HG03342 (cell line): ENCODE results near the gene SCML1.
A peak's percentile ranks its signal among the peaks of the same experiment; 100 is the strongest.
"Not testable (repeated sequence)": the region's sequence is repeated elsewhere in the genome, so short reads cannot be mapped to it uniquely, and the experiment has no call there.

Experiments
- ATAC-seq: cut with Tn5 transposase; IDR thresholded peaks from one replicate; pipeline ENCODE4 v1.9.1; 2021; ENCODE audit warnings: mild to moderate bottlenecking, moderate library complexity; ENCODE audit not compliant: unreplicated experiment

SCML1 gene

GRCh38 chrX:17738737-17739535 is 1.6 kb downstream of the SCML1 start:
- no peak for ATAC-seq

GRCh38 chrX:17740137-17741122 is 3.1 kb downstream of the SCML1 start:
- no peak for ATAC-seq

- ATAC-seq: no peak
Measured at GRCh38 chrX:17741123-17741511, 3.8 kb downstream of the SCML1 start.

- no peak for ATAC-seq
Measured at GRCh38 chrX:17743913-17744312, 6.6 kb downstream of the SCML1 start.

GRCh38 chrX:17744896-17745523 is 7.7 kb downstream of the SCML1 start:
- ATAC-seq: no peak

- no peak for ATAC-seq
Measured at GRCh38 chrX:17747692-17748091, 10.4 kb downstream of the SCML1 start.

GRCh38 chrX:17748684-17749083 is 11.4 kb downstream of the SCML1 start:
- ATAC-seq: no peak

GRCh38 chrX:17750436-17750835 is 13.1 kb downstream of the SCML1 start:
- no peak for ATAC-seq

- ATAC-seq: peak; percentile 76
Measured at GRCh38 chrX:17758382-17758781, 21.1 kb downstream of the SCML1 start.

GRCh38 chrX:17759990-17760389 is 22.7 kb downstream of the SCML1 start:
- no peak for ATAC-seq

GRCh38 chrX:17767734-17768133 is 30.4 kb downstream of the SCML1 start:
- ATAC-seq: no peak

- no peak for ATAC-seq
Measured at GRCh38 chrX:17768997-17769396, 31.7 kb downstream of the SCML1 start.

GRCh38 chrX:17769701-17770269 is 32.5 kb downstream of the SCML1 start:
- no peak for ATAC-seq

- no peak for ATAC-seq
Measured at GRCh38 chrX:17773221-17773876, 36.1 kb downstream of the SCML1 start.

- ATAC-seq: no peak
Measured at GRCh38 chrX:17774053-17774452, 36.8 kb downstream of the SCML1 start.

- ATAC-seq: no peak
Measured at GRCh38 chrX:17778997-17779396, 41.7 kb downstream of the SCML1 start.

GRCh38 chrX:17779434-17779833 is 42.1 kb downstream of the SCML1 start:
- no peak for ATAC-seq

- not testable (repeated sequence) for ATAC-seq
Measured at GRCh38 chrX:17786554-17787347, 49.5 kb downstream of the SCML1 start.

GRCh38 chrX:17787557-17787956 is 50.3 kb downstream of the SCML1 start:
- no peak for ATAC-seq

- peak; percentile 56 for ATAC-seq
Measured at GRCh38 chrX:17788439-17788838, 51.1 kb downstream of the SCML1 start.
